GM12878 (cell line): ENCODE measurements around the gene RAPGEF4. TPM values are rescaled to one million over a fixed set of nuclear protein-coding genes. Genes with fewer than 3 reads are reported as not detected.

Experiments used
- ATAC-seq: fragments of 200-7000 bp; cut with Tn5 transposase; 3 replicates; pipeline ENCODE4 v1.9.1; 2020; ENCODE audit warnings: mild to moderate bottlenecking, moderate library complexity
- BruUV-seq: library from RNA; stranded (reverse); fragments of 400-500 nt; replicated peaks from 2 replicates; lab custom pipeline; 2021; lab: Mats Ljungman, UMichigan
- CTCF ChIA-PET: fragments of 300-600 bp; sonication (Branson Sonifier 250); formaldehyde crosslinking; extraction: SDS; loops from one replicate; lab custom pipeline; 2021; ENCODE audit warnings: inconsistent platforms; lab: Yijun Ruan, JAX
- POLR2A ChIA-PET: fragments of 350-600 bp; formaldehyde crosslinking; extraction: SDS; loops from one replicate; lab custom pipeline; 2021; ENCODE audit warnings: inconsistent platforms; lab: Charles Lee
- RAD21 ChIA-PET: fragments of 300-600 bp; sonication (Branson Sonifier 250); formaldehyde crosslinking; loops from one replicate; lab custom pipeline; 2023; ENCODE audit warnings: antibody characterized with exemption; ENCODE audit not compliant: unreplicated experiment; lab: Charles Lee
- SMC1A ChIA-PET: fragments of 300-600 bp; sonication (Branson Sonifier 250); formaldehyde crosslinking; loops from one replicate; lab custom pipeline; 2023; ENCODE audit not compliant: unreplicated experiment, uncharacterized antibody; lab: Charles Lee
- DNase-seq: peaks from one replicate; pipeline ENCODE4 v3.0.0-alpha.2; 2011; ENCODE audit warnings: low read depth, low spot score
- FAIRE-seq: peaks from 3 replicates; lab custom pipeline; 2011; peaks lifted over from hg19 to GRCh38; lab: Jason Lieb, UNC
- H2AFZ ChIP-seq: 2 replicates; pipeline ENCODE4 v1.6.0; 2011; ENCODE audit warnings: low read depth, low read length, control low read depth; ENCODE audit not compliant: control insufficient read depth
- H3K27ac ChIP-seq: 2 replicates; pipeline ENCODE4 v1.5.1; 2011; ENCODE audit warnings: control low read depth; ENCODE audit not compliant: control insufficient read depth, insufficient read depth
- H3K27me3 ChIP-seq, 2 experiments: replicated peaks in 1 of 2; 2 replicates each; pipeline versions ENCODE4 v1.6.0 to v1.6.1; 2011; ENCODE audit warnings: low read length in 1 of 2; ENCODE audit not compliant: control insufficient read depth in 2 of 2, insufficient read depth in 2 of 2
- H3K36me3 ChIP-seq, 2 experiments: 2 replicates each; pipeline ENCODE4 v1.5.1; 2011; ENCODE audit warnings: low read length in 1 of 2; ENCODE audit not compliant: control insufficient read depth in 2 of 2, insufficient read depth in 2 of 2
- H3K4me1 ChIP-seq: 2 replicates; pipeline ENCODE4 v1.6.1; 2011; ENCODE audit warnings: mild to moderate bottlenecking, low read length, moderate library complexity, mixed read lengths; ENCODE audit not compliant: control insufficient read depth, insufficient read depth
- H3K4me2 ChIP-seq: 2 replicates; pipeline ENCODE4 v1.6.0; 2011; ENCODE audit warnings: control low read depth; ENCODE audit not compliant: control insufficient read depth, insufficient read depth
- H3K4me3 ChIP-seq: fragments of 200-600 bp; sonication (generic); 2 replicates; pipeline ENCODE4 v1.5.1; 2016
- H3K79me2 ChIP-seq: 2 replicates; pipeline ENCODE4 v1.6.0; 2011; ENCODE audit warnings: low read length; ENCODE audit not compliant: control insufficient read depth, insufficient read depth
- H3K9ac ChIP-seq: 2 replicates; pipeline ENCODE4 v1.8.0; 2011; ENCODE audit warnings: low read length, control low read depth, mixed read lengths; ENCODE audit not compliant: control insufficient read depth, insufficient read depth
- H3K9me3 ChIP-seq: replicated peaks from 3 replicates; pipeline ENCODE4 v1.5.1; 2011; ENCODE audit warnings: mild to moderate bottlenecking, low read length; ENCODE audit not compliant: control insufficient read depth, insufficient read depth
- H4K20me1 ChIP-seq: 2 replicates; pipeline ENCODE4 v1.6.0; 2011; ENCODE audit not compliant: control insufficient read depth, insufficient read depth
- BCL11A ChIP-seq: IDR thresholded peaks from 2 replicates; pipeline ENCODE4 v1.6.1; 2011; ENCODE audit warnings: low read depth, low read length
- BMI1 ChIP-seq: fragments of 450-650 bp; IDR thresholded peaks from 2 replicates; pipeline ENCODE4 v1.6.1; 2016; ENCODE audit warnings: mild to moderate bottlenecking, moderate library complexity, borderline replicate concordance
- CHD2 ChIP-seq: IDR thresholded peaks from 2 replicates; pipeline ENCODE4 v1.6.1; 2011; ENCODE audit warnings: low read depth, low read length, improper control_type of control experiment, borderline replicate concordance
- CHD4 ChIP-seq: fragments of 200-600 bp; sonication (generic); IDR thresholded peaks from 2 replicates; pipeline ENCODE4 v1.6.1; 2016; ENCODE audit warnings: mild to moderate bottlenecking
- GABPA ChIP-seq: IDR thresholded peaks from 2 replicates; pipeline ENCODE4 v1.6.1; 2014; ENCODE audit warnings: antibody characterized with exemption, low read depth, mild to moderate bottlenecking, inconsistent platforms
- MYB ChIP-seq: fragments of 150-350 bp; IDR thresholded peaks from 2 replicates; pipeline ENCODE4 v1.6.1; 2014; ENCODE audit warnings: mild to moderate bottlenecking, low read depth, low read length, borderline replicate concordance
- NBN ChIP-seq: fragments of 450-650 bp; IDR thresholded peaks from 2 replicates; pipeline ENCODE4 v1.6.1; 2016
- SRF ChIP-seq, 2 experiments: IDR thresholded peaks; 2 replicates each; pipeline ENCODE4 v1.6.1; 2011; ENCODE audit warnings: low read depth in 2 of 2, low read length in 2 of 2, mild to moderate bottlenecking in 1 of 2, moderate library complexity in 1 of 2
- SUPT20H ChIP-seq: IDR thresholded peaks from 2 replicates; pipeline ENCODE4 v1.6.1; 2011; ENCODE audit warnings: low read depth, mild to moderate bottlenecking, low read length, moderate library complexity, borderline replicate concordance; ENCODE audit not compliant: control insufficient read depth
- TBL1XR1 ChIP-seq: IDR thresholded peaks from 2 replicates; pipeline ENCODE4 v1.6.1; 2012; ENCODE audit warnings: low read depth, low read length, improper control_type of control experiment
- YBX1 ChIP-seq: fragments of 450-650 bp; IDR thresholded peaks from 2 replicates; pipeline ENCODE4 v1.6.1; 2016; ENCODE audit warnings: antibody characterized with exemption
- YY1 ChIP-seq: IDR thresholded peaks from 2 replicates; pipeline ENCODE4 v1.6.1; 2011; ENCODE audit warnings: low read depth, mild to moderate bottlenecking, low read length
- WGBS: methylation state at CpG from one replicate; pipeline ENCODE4 v1.1.6; 2016; ENCODE audit warnings: low lambda C conversion rate; ENCODE audit not compliant: insufficient replicate concordance, insufficient coverage; ENCODE audit errors: missing lambda C conversion rate; 5-methylcytosine and 5-hydroxymethylcytosine counted together
- in situ Hi-C: fragments of 300-500 bp; cut with MboI; formaldehyde crosslinking; loops from 9 replicates; pipeline ENCODE4 v1.14.3; 2018; ENCODE audit warnings: mixed read lengths
- intact Hi-C: fragments of 100-400 bp; cut with micrococcal nuclease; formaldehyde crosslinking; loops from one replicate; pipeline ENCODE4 v1.14.2; 2022; ENCODE audit not compliant: unreplicated experiment
- polyA plus RNA-seq, 11 experiments: library from polyadenylated mRNA; depleted of rRNA in 4 of 11; unstranded in 6 of 11; stranded (reverse) in 5 of 11; fragments of >200 nt; fragmentation: Nextera tagmentation in 4 of 11; fragmentation: Illumina TruSeq in 1 of 11; extraction: Ambion mirVana in 4 of 11; extraction: Trizol in 1 of 11; gene quantifications; 1 replicate in 1 of 11; 2 replicates in 10 of 11; pipeline versions ENCODE4 v1.2.1 to v1.2.3, GENCODE V29; 2011 to 2016; ENCODE audit warnings: inconsistent platforms in 2 of 11, missing spikeins in 2 of 11, low read depth in 1 of 11
- total RNA-seq, 4 experiments: library from RNA; depleted of rRNA in 3 of 4; stranded (reverse); fragments of >200 nt in 3 of 4; fragmentation: Illumina TruSeq in 1 of 4; extraction: Trizol in 1 of 4; gene quantifications; 2 replicates each; pipeline versions ENCODE4 v1.2.1 to v1.2.3, GENCODE V29; 2013 to 2021
- TF ChIP-seq, protein P1 (sequence below): fragments of 450-650 bp; IDR thresholded peaks from 2 replicates; pipeline ENCODE4 v1.6.1; 2017; ENCODE audit warnings: mild to moderate bottlenecking, moderate library complexity

The RAPGEF4 gene
- total and polyA plus RNA-seq, 10 of the 15 experiments (the other 5 are each of a cell fraction or from before 2014, with no cell fraction given): 0.18 TPM; not detected in 8

DNA sequence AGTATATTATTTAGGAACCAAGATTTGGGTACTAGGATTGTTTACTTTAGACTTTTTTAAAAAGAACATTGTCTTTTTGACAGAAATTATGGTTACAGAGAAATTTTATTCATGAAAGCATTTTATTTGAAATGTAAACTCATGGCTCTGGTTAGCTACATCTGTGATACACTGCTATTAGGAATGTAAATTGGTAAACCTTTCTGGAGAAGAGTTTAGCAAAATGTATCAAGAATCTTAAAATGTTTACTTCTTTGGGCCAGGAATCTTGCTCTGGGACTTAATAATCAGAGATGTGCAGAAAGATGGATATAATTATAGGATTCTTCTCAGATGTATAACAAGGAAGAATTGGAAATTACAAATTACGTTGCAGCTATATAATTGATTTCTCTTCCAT lies 359.7 kb downstream of the RAPGEF4 start:
- DNase-seq (no peak), ATAC-seq (no peak), FAIRE-seq (no peak)
- no peaks in the 10 kb centered on the region for H3K4me1 ChIP-seq
- no peak overlapping the region for H3K4me2 ChIP-seq
- no peaks in the 10 kb centered on the region for H4K20me1 ChIP-seq
- H2AFZ ChIP-seq: no peak overlapping the region
- H3K9ac ChIP-seq: no peak overlapping the region
- peaks cover 0 to 4% of the 10 kb centered on the region in 2 experiments; a peak in 1 of 4 replicates for H3K36me3 ChIP-seq
- POLR2A ChIA-PET: no interaction called here
- H3K27me3 ChIP-seq: no peaks in the 10 kb centered on the region
- SMC1A ChIA-PET: no interaction called here
- in situ Hi-C loops (no loop called here), intact Hi-C loops (no loop called here)
- H3K79me2 ChIP-seq: no peaks in the 10 kb centered on the region
- WGBS: 79% methylated on average over 1 of the region's 1 CpG
- CTCF ChIA-PET: no interaction called here
- no TSS peak for BruUV-seq
- H3K4me3 ChIP-seq: no peak overlapping the region
- RAD21 ChIA-PET: no interaction called here
- H3K27ac ChIP-seq: no peak overlapping the region
- TF ChIP-seq MYB (no peak), TBL1XR1 (no peak), YBX1 (no peak), YY1 (no peak), SRF (IDR thresholded peaks at IDR 0.05; ENCODE audit: low read depth in 2 of 2, low read length in 2 of 2) (no peak), BCL11A (no peak), NBN (no peak), GABPA (no peak), SUPT20H (no peak), CHD2 (no peak), BMI1 (no peak), CHD4 (no peak)
- TF ChIP-seq, protein P1, sequence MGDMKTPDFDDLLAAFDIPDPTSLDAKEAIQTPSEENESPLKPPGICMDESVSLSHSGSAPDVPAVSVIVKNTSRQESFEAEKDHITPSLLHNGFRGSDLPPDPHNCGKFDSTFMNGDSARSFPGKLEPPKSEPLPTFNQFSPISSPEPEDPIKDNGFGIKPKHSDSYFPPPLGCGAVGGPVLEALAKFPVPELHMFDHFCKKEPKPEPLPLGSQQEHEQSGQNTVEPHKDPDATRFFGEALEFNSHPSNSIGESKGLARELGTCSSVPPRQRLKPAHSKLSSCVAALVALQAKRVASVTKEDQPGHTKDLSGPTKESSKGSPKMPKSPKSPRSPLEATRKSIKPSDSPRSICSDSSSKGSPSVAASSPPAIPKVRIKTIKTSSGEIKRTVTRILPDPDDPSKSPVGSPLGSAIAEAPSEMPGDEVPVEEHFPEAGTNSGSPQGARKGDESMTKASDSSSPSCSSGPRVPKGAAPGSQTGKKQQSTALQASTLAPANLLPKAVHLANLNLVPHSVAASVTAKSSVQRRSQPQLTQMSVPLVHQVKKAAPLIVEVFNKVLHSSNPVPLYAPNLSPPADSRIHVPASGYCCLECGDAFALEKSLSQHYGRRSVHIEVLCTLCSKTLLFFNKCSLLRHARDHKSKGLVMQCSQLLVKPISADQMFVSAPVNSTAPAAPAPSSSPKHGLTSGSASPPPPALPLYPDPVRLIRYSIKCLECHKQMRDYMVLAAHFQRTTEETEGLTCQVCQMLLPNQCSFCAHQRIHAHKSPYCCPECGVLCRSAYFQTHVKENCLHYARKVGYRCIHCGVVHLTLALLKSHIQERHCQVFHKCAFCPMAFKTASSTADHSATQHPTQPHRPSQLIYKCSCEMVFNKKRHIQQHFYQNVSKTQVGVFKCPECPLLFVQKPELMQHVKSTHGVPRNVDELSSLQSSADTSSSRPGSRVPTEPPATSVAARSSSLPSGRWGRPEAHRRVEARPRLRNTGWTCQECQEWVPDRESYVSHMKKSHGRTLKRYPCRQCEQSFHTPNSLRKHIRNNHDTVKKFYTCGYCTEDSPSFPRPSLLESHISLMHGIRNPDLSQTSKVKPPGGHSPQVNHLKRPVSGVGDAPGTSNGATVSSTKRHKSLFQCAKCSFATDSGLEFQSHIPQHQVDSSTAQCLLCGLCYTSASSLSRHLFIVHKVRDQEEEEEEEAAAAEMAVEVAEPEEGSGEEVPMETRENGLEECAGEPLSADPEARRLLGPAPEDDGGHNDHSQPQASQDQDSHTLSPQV: no peak
- no peaks in the 10 kb centered on the region for H3K9me3 ChIP-seq
